A549 (cell line): Measurements from ENCODE around the gene PPFIA2. TPM values are rescaled to one million over a fixed set of nuclear protein-coding genes. Genes with fewer than 3 reads are reported as not detected.

ENCODE experiments used
- ATAC-seq, 2 experiments: fragments of 200-7000 bp in 1 of 2; fragments of >200 bp in 1 of 2; cut with Nextera tagmentation in 1 of 2; cut with Tn5 transposase in 1 of 2; 3 replicates each; pipeline versions ENCODE4 v1.8.0 to v1.9.1; 2018 to 2020; ENCODE audit warnings: mild to moderate bottlenecking in 1 of 2, moderate library complexity in 1 of 2
- CTCF ChIA-PET: fragments of 300-600 bp; sonication (Branson Sonifier 250); formaldehyde crosslinking; extraction: SDS; loops from one replicate; lab custom pipeline; 2021; ENCODE audit warnings: antibody characterized with exemption, inconsistent platforms; lab: Yijun Ruan, JAX
- POLR2A ChIA-PET: fragments of 350-600 bp; formaldehyde crosslinking; extraction: SDS; loops from one replicate; lab custom pipeline; 2021; ENCODE audit warnings: antibody characterized with exemption, inconsistent platforms; lab: Yijun Ruan, JAX
- DNase-seq, 2 experiments: peaks; one replicate each; pipeline versions ENCODE4 v3.0.0 to v3.0.0-alpha.2; 2011 to 2016; ENCODE audit warnings: low read depth in 1 of 2, low spot score in 1 of 2
- FAIRE-seq: peaks from 2 replicates; lab custom pipeline; 2011; peaks lifted over from hg19 to GRCh38; lab: Jason Lieb, UNC
- H3K27ac ChIP-seq, 2 experiments: fragments of >200 bp; sonication (Bioruptor Twin); formaldehyde crosslinking; 3 replicates each; pipeline ENCODE4 v1.5.1; 2016 to 2017
- H3K4me1 ChIP-seq: fragments of >200 bp; sonication (Bioruptor Twin); formaldehyde crosslinking; 3 replicates; pipeline ENCODE4 v1.6.1; 2016
- H3K4me2 ChIP-seq: fragments of >200 bp; sonication (Bioruptor Twin); formaldehyde crosslinking; 3 replicates; pipeline ENCODE4 v1.6.1; 2016
- H3K4me3 ChIP-seq: fragments of >200 bp; sonication (Bioruptor Twin); formaldehyde crosslinking; 3 replicates; pipeline ENCODE4 v1.5.1; 2016
- H3K9me3 ChIP-seq: fragments of >200 bp; sonication (Bioruptor Twin); formaldehyde crosslinking; 3 replicates; pipeline ENCODE4 v1.6.1; 2016
- CBX8 ChIP-seq: fragments of 200-600 bp; sonication (generic); IDR thresholded peaks from 2 replicates; pipeline ENCODE4 v1.6.1; 2016
- CHD2 ChIP-seq: fragments of 150-350 bp; IDR thresholded peaks from 2 replicates; pipeline ENCODE4 v1.6.1; 2014; ENCODE audit warnings: low read length; ENCODE audit not compliant: partially characterized antibody
- CHD4 ChIP-seq: fragments of 200-600 bp; sonication (generic); IDR thresholded peaks from 2 replicates; pipeline ENCODE4 v1.6.1; 2016; ENCODE audit warnings: antibody characterized with exemption, mild to moderate bottlenecking, borderline replicate concordance
- ELK1 ChIP-seq: fragments of 150-350 bp; IDR thresholded peaks from 2 replicates; pipeline ENCODE4 v1.6.1; 2014; ENCODE audit warnings: low read depth, mild to moderate bottlenecking, low read length
- ESRRA ChIP-seq: fragments of 150-350 bp; IDR thresholded peaks from 2 replicates; pipeline ENCODE4 v1.6.1; 2014; ENCODE audit warnings: mild to moderate bottlenecking, low read length, borderline replicate concordance
- FOSL2 ChIP-seq, 2 experiments: fragments of 450-650 bp in 1 of 2; fragments of >200 bp in 1 of 2; sonication (Bioruptor Twin) in 1 of 2; formaldehyde crosslinking; IDR thresholded peaks; 2 replicates each; pipeline versions ENCODE4 v1.5.0 to v1.6.1; 2016 to 2020; ENCODE audit warnings: mild to moderate bottlenecking in 1 of 2, moderate library complexity in 1 of 2
- HEYL ChIP-seq: fragments of 250-450 bp; sonication (Bioruptor Pico); IDR thresholded peaks from 2 replicates; pipeline ENCODE4 v1.8.0; 2021; ENCODE audit warnings: mild to moderate bottlenecking, moderate library complexity
- KDM1A ChIP-seq: fragments of 200-600 bp; sonication (generic); IDR thresholded peaks from 2 replicates; pipeline ENCODE4 v1.6.1; 2016; ENCODE audit warnings: low read depth, mild to moderate bottlenecking
- KDM5A ChIP-seq: fragments of 200-600 bp; sonication (generic); IDR thresholded peaks from 2 replicates; pipeline ENCODE4 v1.6.1; 2016; ENCODE audit warnings: antibody characterized with exemption, mild to moderate bottlenecking
- MYC ChIP-seq: IDR thresholded peaks from 2 replicates; pipeline ENCODE4 v1.6.1; 2012; ENCODE audit warnings: mild to moderate bottlenecking, inconsistent platforms, low read length, improper control_type of control experiment, borderline replicate concordance
- POLR2A ChIP-seq: IDR thresholded peaks from 2 replicates; pipeline ENCODE4 v1.6.1; 2012; ENCODE audit warnings: mild to moderate bottlenecking, low read length
- RARB ChIP-seq: fragments of 250-450 bp; sonication (Bioruptor Pico); IDR thresholded peaks from 2 replicates; pipeline ENCODE4 v1.8.0; 2021; ENCODE audit warnings: mild to moderate bottlenecking, moderate library complexity
- REST ChIP-seq: fragments of 200-600 bp; sonication (generic); IDR thresholded peaks from 2 replicates; pipeline ENCODE4 v1.6.1; 2016; ENCODE audit warnings: antibody characterized with exemption, mild to moderate bottlenecking, moderate library complexity
- TFCP2L1 ChIP-seq: fragments of 250-450 bp; sonication (Bioruptor Pico); IDR thresholded peaks from 2 replicates; pipeline ENCODE4 v1.5.0; 2021; ENCODE audit warnings: mild to moderate bottlenecking
- TP53 ChIP-seq: fragments of 250-450 bp; sonication (Bioruptor Pico); IDR thresholded peaks from 2 replicates; pipeline ENCODE4 v1.5.0; 2021; ENCODE audit warnings: mild to moderate bottlenecking, moderate library complexity
- ZC3H11A ChIP-seq: fragments of 450-650 bp; IDR thresholded peaks from 2 replicates; pipeline ENCODE4 v1.6.1; 2014; ENCODE audit warnings: antibody characterized with exemption, mild to moderate bottlenecking
- ZFP36 ChIP-seq: fragments of 450-650 bp; IDR thresholded peaks from 2 replicates; pipeline ENCODE4 v1.6.1; 2014; ENCODE audit warnings: borderline replicate concordance; ENCODE audit not compliant: partially characterized antibody
- ZSCAN20 ChIP-seq: fragments of 250-450 bp; sonication (Bioruptor Pico); IDR thresholded peaks from 2 replicates; pipeline ENCODE4 v1.8.0; 2022; ENCODE audit warnings: mild to moderate bottlenecking, moderate library complexity
- WGBS: methylation state at CpG from one replicate; pipeline ENCODE4 v1.1.6; 2017; ENCODE audit errors: missing lambda C conversion rate; 5-methylcytosine and 5-hydroxymethylcytosine counted together
- polyA plus RNA-seq, 4 experiments: library from polyadenylated mRNA; depleted of rRNA in 3 of 4; stranded (reverse); fragments of >200 nt; fragmentation: RNase III in 1 of 4; extraction: RNeasy Plus Mini Kit Qiagen cat#74134 plus additional on column Dnase treatment in 1 of 4; gene quantifications; 2 replicates in 3 of 4; 3 replicates in 1 of 4; pipeline ENCODE4 v1.2.3, GENCODE V29; 2011 to 2017
- TF ChIP-seq, protein P1 (sequence below): IDR thresholded peaks from 2 replicates; pipeline ENCODE4 v1.6.1; 2012; ENCODE audit warnings: low read depth, borderline replicate concordance
- TF ChIP-seq, protein P2 (sequence below): fragments of >200 bp; sonication (Bioruptor Twin); formaldehyde crosslinking; IDR thresholded peaks from 3 replicates; pipeline ENCODE4 v1.5.1; 2016
- TF ChIP-seq, protein P3 (sequence below): fragments of >200 bp; sonication (Bioruptor Twin); formaldehyde crosslinking; IDR thresholded peaks from 2 replicates; pipeline ENCODE4 v1.6.1; 2016

PPFIA2 gene
- polyA plus RNA-seq, 2 of the 4 experiments (the other 2 are of a cell fraction): not detected

DNA sequence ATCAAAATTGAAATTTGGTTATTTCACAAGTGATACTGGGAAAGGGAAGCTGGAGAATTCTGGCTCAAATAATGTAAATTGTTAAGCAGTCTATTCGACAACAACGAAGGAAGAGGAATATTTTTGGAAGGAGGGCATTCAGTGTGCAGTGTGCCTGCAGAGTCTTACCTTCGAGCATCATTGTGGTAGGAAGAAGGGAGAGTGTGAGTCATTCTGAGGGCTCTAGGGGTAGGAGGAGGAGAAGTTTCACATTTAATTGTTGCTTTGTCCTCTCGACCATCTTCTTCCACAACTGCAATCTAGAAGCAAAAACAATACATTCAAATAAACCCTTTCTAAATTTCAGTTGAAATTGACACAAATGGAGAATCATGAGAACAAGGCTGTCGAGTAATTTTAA is 418.2 kb downstream of the PPFIA2 start:
- POLR2A ChIA-PET: no interaction called here
- whole genome bisulfite sequencing: 3% methylated on average over 5 of the region's 5 CpGs
- H3K4me3 ChIP-seq: no peak overlapping the region
- no peak for DNase-seq
- no peak overlapping the region for H3K4me2 ChIP-seq
- FAIRE-seq: no peak
- H3K9me3 ChIP-seq: no peaks in the 10 kb centered on the region
- H3K27ac ChIP-seq: no peak overlapping the region
- TF ChIP-seq ZFP36: no peak
- TF ChIP-seq CBX8: no peak
- TF ChIP-seq HEYL (CRISPR knock-in tag): no peak
- no peak for TF ChIP-seq RARB
- no peak for TF ChIP-seq TFCP2L1 (CRISPR knock-in tag)
- TF ChIP-seq, protein P1, sequence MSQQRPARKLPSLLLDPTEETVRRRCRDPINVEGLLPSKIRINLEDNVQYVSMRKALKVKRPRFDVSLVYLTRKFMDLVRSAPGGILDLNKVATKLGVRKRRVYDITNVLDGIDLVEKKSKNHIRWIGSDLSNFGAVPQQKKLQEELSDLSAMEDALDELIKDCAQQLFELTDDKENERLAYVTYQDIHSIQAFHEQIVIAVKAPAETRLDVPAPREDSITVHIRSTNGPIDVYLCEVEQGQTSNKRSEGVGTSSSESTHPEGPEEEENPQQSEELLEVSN: no peak
- TF ChIP-seq, protein P2, sequence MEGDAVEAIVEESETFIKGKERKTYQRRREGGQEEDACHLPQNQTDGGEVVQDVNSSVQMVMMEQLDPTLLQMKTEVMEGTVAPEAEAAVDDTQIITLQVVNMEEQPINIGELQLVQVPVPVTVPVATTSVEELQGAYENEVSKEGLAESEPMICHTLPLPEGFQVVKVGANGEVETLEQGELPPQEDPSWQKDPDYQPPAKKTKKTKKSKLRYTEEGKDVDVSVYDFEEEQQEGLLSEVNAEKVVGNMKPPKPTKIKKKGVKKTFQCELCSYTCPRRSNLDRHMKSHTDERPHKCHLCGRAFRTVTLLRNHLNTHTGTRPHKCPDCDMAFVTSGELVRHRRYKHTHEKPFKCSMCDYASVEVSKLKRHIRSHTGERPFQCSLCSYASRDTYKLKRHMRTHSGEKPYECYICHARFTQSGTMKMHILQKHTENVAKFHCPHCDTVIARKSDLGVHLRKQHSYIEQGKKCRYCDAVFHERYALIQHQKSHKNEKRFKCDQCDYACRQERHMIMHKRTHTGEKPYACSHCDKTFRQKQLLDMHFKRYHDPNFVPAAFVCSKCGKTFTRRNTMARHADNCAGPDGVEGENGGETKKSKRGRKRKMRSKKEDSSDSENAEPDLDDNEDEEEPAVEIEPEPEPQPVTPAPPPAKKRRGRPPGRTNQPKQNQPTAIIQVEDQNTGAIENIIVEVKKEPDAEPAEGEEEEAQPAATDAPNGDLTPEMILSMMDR: no peak
- TF ChIP-seq, protein P3, sequence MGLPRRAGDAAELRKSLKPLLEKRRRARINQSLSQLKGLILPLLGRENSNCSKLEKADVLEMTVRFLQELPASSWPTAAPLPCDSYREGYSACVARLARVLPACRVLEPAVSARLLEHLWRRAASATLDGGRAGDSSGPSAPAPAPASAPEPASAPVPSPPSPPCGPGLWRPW: no peak
- TF ChIP-seq ZSCAN20 (CRISPR knock-in tag): no peak
- CTCF ChIA-PET: no interaction called here
- ATAC-seq: no peak
- no peaks in the 10 kb centered on the region for H3K4me1 ChIP-seq

GRCh38 chr12:81339071-81339470 is 420.1 kb downstream of the PPFIA2 start:
- WGBS: 27% methylated on average over 4 of the region's 4 CpGs
- Histone ChIP-seq H3K4me1 (no peaks in the 10 kb centered on the region), H3K4me2 (no peak overlapping the region), H3K27ac (no peak overlapping the region), H3K4me3 (no peak overlapping the region), H3K9me3 (no peaks in the 10 kb centered on the region)
- peak; percentile 70 for FAIRE-seq
- CTCF ChIA-PET: no interaction called here
- TF ChIP-seq FOSL2 (IDR thresholded peaks at IDR 0.05): no peak
- TF ChIP-seq FOSL2 (CRISPR knock-in tag; IDR thresholded peaks at IDR 0.05): no peak
- TF ChIP-seq CHD2: no peak
- TF ChIP-seq ELK1: no peak
- TF ChIP-seq ZFP36: no peak
- no peak for TF ChIP-seq ZC3H11A
- no peak for TF ChIP-seq CHD4
- TF ChIP-seq KDM1A: no peak
- TF ChIP-seq ZSCAN20 (CRISPR knock-in tag): no peak
- no peak for TF ChIP-seq ESRRA
- no peak for TF ChIP-seq TFCP2L1 (CRISPR knock-in tag)
- TF ChIP-seq POLR2A: no peak
- TF ChIP-seq KDM5A: no peak
- TF ChIP-seq REST: no peak
- no peak for TF ChIP-seq TP53
- TF ChIP-seq RARB: no peak
- no peak for TF ChIP-seq MYC
- no peak for DNase-seq
- POLR2A ChIA-PET: no interaction called here
- ATAC-seq: no peak
